ENCODE results near the gene WSCD1.

GRCh38 chr17:6102615-6103014 lies 32.4 kb downstream of the WSCD1 start:
- TF ChIP-seq POLR2A (IDR thresholded peaks at IDR 0.05; ENCODE audit: low read depth, low read length) (no peak), CTCF (IDR thresholded peaks at IDR 0.05; ENCODE audit: extremely low read depth in 1 of 2, insufficient read depth in 1 of 2, low read depth in 1 of 2, low read length in 2 of 2) (no peak), FOS (IDR thresholded peaks at IDR 0.05; ENCODE audit: borderline replicate concordance, insufficient read depth, low read length) (no peak), POLR2AphosphoS5 (IDR thresholded peaks at IDR 0.05; ENCODE audit: insufficient read depth, low read depth, low read length) (no peak)

All from endothelial cell of umbilical vein (primary cell).